SHP77 treated with DMSO at 0.1 percent for 48 hours (cell line): ENCODE data around the gene TMED8.
"Not testable (repeated sequence)": the region's sequence is repeated elsewhere in the genome, so short reads cannot be mapped to it uniquely, and the experiment has no call there.

ENCODE experiments used
- DNase-seq: peaks from one replicate; lab custom pipeline; 2025; lab: John Stamatoyannopoulos, UW

The TMED8 gene

GRCh38 chr14:77322250-77322902 lies 54.5 kb downstream of the TMED8 start:
- DNase-seq, result no peak

GRCh38 chr14:77320238-77320935 lies 56.5 kb downstream of the TMED8 start, which contains the start of gene POMT2:
TSS of gene POMT2 (minus strand) at chr14:77320883. CDS start at chr14:77320681, 202 bp downstream.
- peak; percentile 46 for DNase-seq

DNA sequence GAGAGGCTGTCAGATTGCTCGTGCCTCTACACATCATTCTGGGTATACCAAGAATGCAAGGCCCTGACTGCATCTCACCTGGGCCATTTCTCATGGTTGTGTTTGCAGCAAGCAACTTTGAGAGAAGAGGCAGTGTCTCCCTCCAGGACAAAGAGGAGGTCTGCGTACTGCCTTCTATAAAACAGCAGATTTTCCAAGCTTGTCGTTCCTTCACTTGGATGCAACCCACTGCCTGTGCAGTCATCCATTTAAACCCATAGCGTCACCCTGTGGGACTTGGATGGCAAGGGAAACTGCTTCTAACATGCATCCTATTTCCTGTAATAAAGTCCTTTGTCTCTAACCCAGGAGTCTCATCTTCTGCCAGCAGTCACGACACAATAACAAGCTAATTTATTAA lies 57.5 kb downstream of the TMED8 start:
- DNase-seq, result no peak

- not testable (repeated sequence) for DNase-seq
Observed at GRCh38 chr14:77318756-77319155, 58.1 kb downstream of the TMED8 start.

- no peak for DNase-seq
Observed at GRCh38 chr14:77318006-77318553, 58.8 kb downstream of the TMED8 start.

DNA sequence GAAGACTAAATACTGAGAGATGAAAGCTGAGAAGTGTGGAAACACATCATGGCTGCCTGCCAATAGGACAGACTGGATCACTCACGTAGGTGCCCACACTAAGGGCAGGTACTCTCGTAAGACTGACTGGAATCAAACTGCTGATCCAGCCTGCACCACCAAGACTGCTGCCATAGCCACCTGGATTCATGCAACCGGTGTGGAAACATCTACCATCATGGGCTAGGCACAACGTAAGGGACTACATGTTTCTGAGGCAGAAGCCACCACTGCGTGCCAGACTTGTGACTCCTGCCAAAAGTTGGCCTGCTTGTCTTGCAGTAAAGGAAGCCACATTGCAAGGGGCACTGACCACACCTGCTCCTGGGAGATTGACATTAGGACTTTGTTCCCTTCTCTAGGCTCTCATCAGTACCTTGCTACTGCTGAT lies 60.0 kb downstream of the TMED8 start:
- DNase-seq, result no peak

DNA sequence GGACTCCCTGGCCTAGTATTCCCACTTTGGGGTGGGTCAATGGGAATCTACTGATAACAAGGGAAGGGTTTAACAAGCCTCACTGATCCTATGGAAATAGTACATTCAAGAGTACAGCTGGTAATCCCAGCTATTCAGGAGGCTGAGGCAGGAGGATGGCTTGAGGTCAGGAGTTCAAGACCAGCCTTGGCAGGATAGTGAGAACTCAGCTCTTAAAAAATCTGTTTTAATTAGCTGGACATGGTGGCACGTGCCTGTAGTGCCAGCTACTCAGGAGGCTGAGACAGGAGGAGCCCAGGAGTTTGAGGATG lies 60.7 kb downstream of the TMED8 start:
- no peak for DNase-seq

- DNase-seq, result no peak
Observed at GRCh38 chr14:77314539-77315457, 62.1 kb downstream of the TMED8 start.

- DNase-seq, result no peak
Observed at GRCh38 chr14:77314043-77314442, 62.9 kb downstream of the TMED8 start.

- no peak for DNase-seq
Observed at GRCh38 chr14:77313371-77313770, 63.5 kb downstream of the TMED8 start.

GRCh38 chr14:77311217-77311616 lies 65.7 kb downstream of the TMED8 start:
- no peak for DNase-seq

GRCh38 chr14:77310026-77310425 lies 66.9 kb downstream of the TMED8 start:
- no peak for DNase-seq

DNA sequence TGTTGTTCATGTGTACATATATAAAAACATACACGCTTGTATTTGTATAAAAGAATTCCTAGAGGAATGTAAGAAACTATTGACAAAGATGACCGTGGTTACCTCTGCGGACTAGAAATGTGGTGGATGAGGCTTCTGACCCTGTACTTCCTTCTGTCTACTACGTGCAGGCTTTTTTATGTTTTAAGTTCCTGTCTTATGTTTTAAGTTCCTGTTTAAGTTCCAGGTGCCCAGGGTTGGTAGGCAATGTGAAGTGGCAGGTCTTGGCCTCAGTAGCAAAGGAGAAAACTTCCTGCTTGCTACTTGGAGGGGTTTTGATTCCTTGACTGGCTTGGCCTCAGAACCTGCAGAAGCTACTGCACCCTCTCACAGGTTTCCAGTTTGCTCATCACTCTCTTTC lies 67.8 kb downstream of the TMED8 start:
- no peak for DNase-seq

- DNase-seq, result no peak
Observed at GRCh38 chr14:77306851-77307496, 69.9 kb downstream of the TMED8 start.

- no peak for DNase-seq
Observed at GRCh38 chr14:77306416-77306815, 70.5 kb downstream of the TMED8 start.

GRCh38 chr14:77305696-77306095 lies 71.2 kb downstream of the TMED8 start:
- DNase-seq, result no peak

GRCh38 chr14:77303417-77304156 lies 73.3 kb downstream of the TMED8 start:
- peak; percentile 25 for DNase-seq

DNA sequence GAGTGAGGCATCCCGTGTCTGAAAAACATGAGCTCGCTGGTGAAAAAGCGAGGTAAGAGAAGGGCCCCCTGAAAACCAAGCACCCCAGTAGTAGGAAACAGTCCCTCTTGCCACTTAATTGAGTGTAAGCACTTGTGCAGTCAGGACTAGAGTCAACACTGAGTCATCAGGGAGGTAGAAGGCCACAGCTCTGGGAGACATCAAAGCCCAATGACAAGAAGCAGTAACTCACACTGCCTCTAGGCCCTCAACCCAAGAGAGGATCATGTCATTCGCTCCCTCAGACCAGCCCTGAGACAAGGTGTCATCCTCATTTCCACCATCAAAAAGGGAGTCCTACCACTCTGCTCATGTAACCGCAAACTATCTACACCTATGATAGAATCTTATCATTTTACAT lies 74.0 kb downstream of the TMED8 start:
- no peak for DNase-seq

GRCh38 chr14:77301103-77301502 lies 75.8 kb downstream of the TMED8 start:
- peak; percentile 19 for DNase-seq

GRCh38 chr14:77299771-77300170 lies 77.1 kb downstream of the TMED8 start:
- no peak for DNase-seq

DNA sequence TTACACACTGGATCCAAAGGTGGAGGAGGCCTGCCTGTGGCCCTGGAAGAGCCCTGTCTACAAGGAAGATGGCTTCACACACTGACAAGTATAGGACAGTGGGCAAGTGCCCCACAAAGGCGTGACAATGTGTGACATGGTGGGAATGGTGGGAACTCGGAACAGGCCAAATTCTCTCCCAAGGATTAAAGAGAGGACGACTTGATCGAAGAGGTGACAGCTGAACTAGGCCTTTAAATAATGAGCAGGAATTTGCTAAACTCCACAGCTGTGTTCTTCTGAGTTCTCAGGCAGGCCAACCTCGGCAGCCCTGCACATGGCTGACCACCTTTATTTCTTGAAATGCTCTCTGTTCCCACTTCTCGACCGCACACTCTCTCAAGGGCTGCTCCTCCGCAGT lies 80.0 kb downstream of the TMED8 start:
- DNase-seq, result no peak
